ENCODE results near the gene P3R3URF. TPM values are rescaled to one million over a fixed set of nuclear protein-coding genes. Genes with fewer than 3 reads are reported as not detected.

The P3R3URF gene
- total and polyA plus RNA-seq, 4 donors = not detected

DNA sequence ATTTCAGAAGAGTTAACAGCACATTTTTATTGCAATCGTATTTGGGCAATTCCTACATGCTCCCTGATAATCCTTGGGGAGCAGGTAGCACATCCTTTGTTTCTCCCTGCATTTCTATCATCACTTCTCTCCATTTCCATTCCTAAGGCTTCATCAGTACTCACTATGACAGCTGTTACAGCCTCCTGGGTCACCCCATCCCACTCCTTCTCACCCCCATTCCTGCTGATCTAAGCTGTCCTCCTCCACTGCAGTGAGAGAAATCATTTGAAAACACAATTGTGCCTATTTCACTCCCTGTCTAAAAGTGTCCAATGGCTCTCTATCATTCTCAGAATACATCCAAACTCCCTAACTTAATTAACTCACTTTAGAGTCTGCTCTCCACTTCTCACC, 18.4 kb downstream of the P3R3URF start:
- 78 to 99% methylated on average over 1 of the region's 1 CpG for WGBS, 2 donors
- Histone ChIP-seq H3K9me3 (ENCODE audit: control insufficient read depth, low read length) (no peaks in the 10 kb centered on the region), H3K27me3 (ENCODE audit: control insufficient read depth in 1 of 2, insufficient read depth in 2 of 2, low read length in 1 of 2) (no peaks in the 10 kb centered on the region), H3K4me1 (ENCODE audit: control insufficient read depth in 1 of 2, insufficient read depth in 2 of 2, low read length in 2 of 2) (no peaks in the 10 kb centered on the region), H3K4me3 (ENCODE audit: low read length in 2 of 2) (no peak overlapping the region), H3K27ac (ENCODE audit: low read depth in 1 of 2, low read length in 2 of 2) (no peak overlapping the region), H3K36me3 (ENCODE audit: control insufficient read depth in 1 of 2, insufficient read depth in 2 of 2, low read length in 1 of 2) (no peaks in the 10 kb centered on the region)
- intact Hi-C loops (cut with DNase I) = no loop called here
- ATAC-seq (ENCODE audit: low FRiP score) (no peak), DNase-seq (no peak)

DNA sequence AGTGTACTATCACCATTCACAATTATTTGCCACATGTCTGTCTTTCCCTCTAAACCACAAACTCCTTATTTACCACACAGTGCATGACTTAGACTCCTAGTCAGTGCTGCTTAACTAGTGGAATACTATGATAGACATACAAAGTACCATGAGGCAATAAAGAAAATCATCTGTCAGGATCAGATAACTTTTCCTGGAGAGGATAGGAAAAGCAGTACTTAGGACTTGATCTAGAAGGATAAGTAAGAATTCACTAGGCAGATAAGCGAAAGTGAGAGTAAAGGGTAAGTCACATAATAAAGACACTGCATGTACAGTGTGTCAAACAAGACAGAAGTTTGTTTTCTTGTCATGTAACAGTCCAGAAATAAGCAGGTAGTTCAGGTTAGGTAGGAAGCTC, 22.6 kb downstream of the P3R3URF start:
- H3K9me3 ChIP-seq (ENCODE audit: control insufficient read depth, low read length) = no peaks in the 10 kb centered on the region
- H3K27ac ChIP-seq (ENCODE audit: low read depth in 1 of 2, low read length in 2 of 2) = no peak overlapping the region
- no peak for ATAC-seq (ENCODE audit: low FRiP score)
- no peaks in the 10 kb centered on the region for H3K27me3 ChIP-seq (ENCODE audit: control insufficient read depth in 1 of 2, insufficient read depth in 2 of 2, low read length in 1 of 2)
- H3K36me3 ChIP-seq (ENCODE audit: control insufficient read depth in 1 of 2, insufficient read depth in 2 of 2, low read length in 1 of 2) = no peaks in the 10 kb centered on the region
- H3K4me1 ChIP-seq (ENCODE audit: control insufficient read depth in 1 of 2, insufficient read depth in 2 of 2, low read length in 2 of 2) = peaks cover 0 to 1% of the 10 kb centered on the region in 2 donors
- intact Hi-C loops (cut with DNase I) = no loop called here
- no peak for DNase-seq
- WGBS, 2 donors = 96 to 98% methylated on average over 1 of the region's 1 CpG
- H3K4me3 ChIP-seq (ENCODE audit: low read length in 2 of 2) = no peak overlapping the region

DNA sequence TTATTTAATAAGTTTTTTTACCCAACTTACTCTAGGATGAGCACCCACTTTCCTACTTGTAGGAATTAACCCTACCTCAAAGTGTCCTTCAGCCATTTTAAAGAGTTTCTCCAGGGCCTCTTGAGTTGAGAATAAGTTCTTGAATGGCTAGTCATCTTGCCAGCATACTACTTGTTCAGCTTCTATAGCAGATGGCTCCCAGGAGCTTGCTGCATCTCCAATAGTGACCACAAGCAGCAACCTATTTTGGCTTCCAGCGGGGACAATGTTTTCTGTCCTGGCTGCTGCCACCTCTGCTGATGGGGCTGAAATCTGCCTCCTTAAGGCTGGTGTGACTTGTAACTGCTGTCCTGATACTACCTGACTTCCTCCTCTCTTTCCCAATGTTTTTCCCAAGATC, 23.1 kb downstream of the P3R3URF start:
- no peaks in the 10 kb centered on the region for H3K36me3 ChIP-seq (ENCODE audit: control insufficient read depth in 1 of 2, insufficient read depth in 2 of 2, low read length in 1 of 2)
- no peaks in the 10 kb centered on the region for H3K9me3 ChIP-seq (ENCODE audit: control insufficient read depth, low read length)
- ATAC-seq (ENCODE audit: low FRiP score) (no peak), DNase-seq (no peak)
- intact Hi-C loops (cut with DNase I) = no loop called here
- H3K4me3 ChIP-seq (ENCODE audit: low read length in 2 of 2) = no peak overlapping the region
- WGBS, 2 donors = 99 to 100% methylated on average over 1 of the region's 1 CpG
- no peak overlapping the region for H3K27ac ChIP-seq (ENCODE audit: low read depth in 1 of 2, low read length in 2 of 2)
- peaks cover 0 to 1% of the 10 kb centered on the region in 2 donors for H3K4me1 ChIP-seq (ENCODE audit: control insufficient read depth in 1 of 2, insufficient read depth in 2 of 2, low read length in 2 of 2)
- no peaks in the 10 kb centered on the region for H3K27me3 ChIP-seq (ENCODE audit: control insufficient read depth in 1 of 2, insufficient read depth in 2 of 2, low read length in 1 of 2)

DNA sequence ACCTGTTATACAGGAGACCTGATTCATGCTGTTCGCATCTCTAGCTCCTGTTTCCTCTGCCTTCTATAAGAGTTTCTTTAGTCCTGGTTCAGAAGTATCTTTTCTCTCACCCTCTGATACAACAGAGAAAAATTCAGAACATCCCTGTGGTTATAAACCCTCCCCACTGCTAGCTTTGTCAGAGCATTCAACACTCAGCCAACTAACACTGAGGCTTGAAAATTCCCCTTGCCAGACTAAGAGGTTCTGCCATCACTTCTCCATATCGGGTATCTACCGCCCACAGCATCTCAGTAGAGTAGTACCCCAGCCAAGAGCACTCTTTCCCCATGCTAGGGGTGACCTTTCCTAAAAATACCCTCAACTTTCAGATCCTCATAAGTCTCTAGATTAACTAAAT, 24.3 kb downstream of the P3R3URF start:
- DNase-seq (no peak), ATAC-seq (ENCODE audit: low FRiP score) (no peak)
- Histone ChIP-seq H3K36me3 (ENCODE audit: control insufficient read depth in 1 of 2, insufficient read depth in 2 of 2, low read length in 1 of 2) (no peaks in the 10 kb centered on the region), H3K27me3 (ENCODE audit: control insufficient read depth in 1 of 2, insufficient read depth in 2 of 2, low read length in 1 of 2) (no peaks in the 10 kb centered on the region), H3K9me3 (ENCODE audit: control insufficient read depth, low read length) (no peaks in the 10 kb centered on the region), H3K27ac (ENCODE audit: low read depth in 1 of 2, low read length in 2 of 2) (no peak overlapping the region), H3K4me3 (ENCODE audit: low read length in 2 of 2) (no peak overlapping the region), H3K4me1 (ENCODE audit: control insufficient read depth in 1 of 2, insufficient read depth in 2 of 2, low read length in 2 of 2) (peaks cover 0 to 1% of the 10 kb centered on the region in 2 donors)
- WGBS, 2 donors = 81% methylated on average over 3 of the region's 3 CpGs
- intact Hi-C loops (cut with DNase I) = no loop called here

DNA sequence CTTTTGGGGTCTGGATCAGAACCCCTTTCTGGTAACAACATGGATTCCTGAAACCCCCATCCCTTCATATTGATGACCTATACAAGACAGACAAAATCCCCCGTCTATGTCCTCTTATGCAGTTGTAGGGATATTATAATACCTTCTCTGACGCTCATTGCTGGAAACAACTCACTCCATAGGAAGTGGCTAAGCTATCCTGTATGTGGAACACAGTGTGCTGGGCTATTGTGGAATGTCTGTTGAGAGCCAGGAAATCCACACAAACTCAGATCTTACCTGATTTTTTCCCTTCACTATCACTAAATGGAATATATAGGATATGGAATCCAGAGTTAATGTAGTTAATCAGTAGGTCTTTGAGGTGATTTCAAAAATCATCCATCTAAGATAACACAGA, 26.2 kb downstream of the P3R3URF start:
- ATAC-seq (ENCODE audit: low FRiP score) (no peak), DNase-seq (no peak)
- H3K4me3 ChIP-seq (ENCODE audit: low read length in 2 of 2) = no peak overlapping the region
- intact Hi-C loops (cut with DNase I) = no loop called here
- H3K27me3 ChIP-seq (ENCODE audit: control insufficient read depth in 1 of 2, insufficient read depth in 2 of 2, low read length in 1 of 2) = no peaks in the 10 kb centered on the region
- peaks cover 0 to 1% of the 10 kb centered on the region in 2 donors for H3K4me1 ChIP-seq (ENCODE audit: control insufficient read depth in 1 of 2, insufficient read depth in 2 of 2, low read length in 2 of 2)
- 97% methylated on average over 2 of the region's 2 CpGs for WGBS, 2 donors
- no peak overlapping the region for H3K27ac ChIP-seq (ENCODE audit: low read depth in 1 of 2, low read length in 2 of 2)
- H3K9me3 ChIP-seq (ENCODE audit: control insufficient read depth, low read length) = no peaks in the 10 kb centered on the region
- no peaks in the 10 kb centered on the region for H3K36me3 ChIP-seq (ENCODE audit: control insufficient read depth in 1 of 2, insufficient read depth in 2 of 2, low read length in 1 of 2)

DNA sequence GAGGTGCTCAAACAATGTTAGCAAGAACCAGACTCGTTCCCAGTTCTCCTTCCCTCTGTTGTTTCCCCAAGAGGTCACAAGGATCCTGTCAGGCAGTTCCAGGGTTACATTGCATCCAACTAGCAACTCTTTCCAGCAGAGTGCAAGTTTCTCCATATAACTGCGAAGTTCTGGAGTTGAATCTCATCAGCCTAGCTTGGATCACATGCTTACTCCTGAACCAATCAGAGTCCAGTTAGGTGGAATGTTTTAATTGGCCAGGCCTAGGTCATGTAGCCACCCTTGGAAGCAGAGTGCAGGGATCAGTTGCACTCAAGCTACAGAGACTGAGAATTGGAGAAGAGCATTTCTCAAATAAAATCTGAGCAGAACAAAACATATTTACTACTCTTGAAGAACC, 28.0 kb downstream of the P3R3URF start:
- intact Hi-C loops (cut with DNase I) = no loop called here
- no peaks in the 10 kb centered on the region for H3K36me3 ChIP-seq (ENCODE audit: control insufficient read depth in 1 of 2, insufficient read depth in 2 of 2, low read length in 1 of 2)
- H3K4me1 ChIP-seq (ENCODE audit: control insufficient read depth in 1 of 2, insufficient read depth in 2 of 2, low read length in 2 of 2) = peaks cover 0 to 1% of the 10 kb centered on the region in 2 donors
- no peaks in the 10 kb centered on the region for H3K9me3 ChIP-seq (ENCODE audit: control insufficient read depth, low read length)
- no peak overlapping the region for H3K27ac ChIP-seq (ENCODE audit: low read depth in 1 of 2, low read length in 2 of 2)
- H3K4me3 ChIP-seq (ENCODE audit: low read length in 2 of 2) = no peak overlapping the region
- DNase-seq (no peak), ATAC-seq (ENCODE audit: low FRiP score) (no peak)
- WGBS, 2 donors = 11 to 18% methylated on average over 2 of the region's 2 CpGs
- no peaks in the 10 kb centered on the region for H3K27me3 ChIP-seq (ENCODE audit: control insufficient read depth in 1 of 2, insufficient read depth in 2 of 2, low read length in 1 of 2)

DNA sequence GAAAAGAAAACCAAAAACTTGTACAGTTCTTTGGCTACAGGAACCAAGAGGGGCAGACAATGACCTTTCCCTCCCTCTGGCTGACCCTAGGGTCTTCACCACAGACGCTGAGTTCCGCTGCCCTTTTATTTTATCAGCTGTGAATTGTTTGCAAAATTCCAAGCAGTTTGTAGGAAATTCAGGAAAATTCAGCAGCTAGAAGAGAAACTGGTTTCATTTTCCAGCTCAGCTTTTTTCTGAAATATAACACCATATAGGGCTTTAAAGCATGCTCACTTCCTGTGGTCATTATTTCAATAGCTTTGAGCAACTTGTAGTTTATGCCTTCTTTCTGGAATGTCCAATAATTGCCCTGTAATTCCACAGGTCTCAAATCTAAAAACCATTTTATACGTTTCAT, 38.4 kb downstream of the P3R3URF start:
- no peak overlapping the region for H3K4me3 ChIP-seq (ENCODE audit: low read length in 2 of 2)
- no peak for DNase-seq

DNA sequence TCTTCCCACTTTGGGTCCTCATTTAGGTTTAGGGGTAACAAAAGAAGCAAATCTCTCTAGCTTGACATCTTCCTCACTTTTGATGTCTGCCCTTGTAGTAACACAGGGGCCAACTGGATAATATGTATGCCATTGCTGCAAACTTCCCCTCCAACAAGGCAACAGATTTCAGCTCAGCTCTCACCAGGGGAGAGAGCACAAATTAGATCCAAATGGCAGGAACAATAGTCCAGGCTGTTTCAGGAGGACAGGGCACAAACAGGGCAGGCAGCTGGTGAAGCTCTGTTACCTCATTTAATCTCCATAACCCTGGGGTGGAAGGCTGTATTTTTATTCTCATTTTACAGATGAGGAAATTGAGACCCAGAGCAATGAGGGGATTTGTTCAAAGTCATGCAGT, 39.6 kb downstream of the P3R3URF start:
- Histone ChIP-seq H3K4me1 (ENCODE audit: control insufficient read depth in 1 of 2, insufficient read depth in 2 of 2, low read length in 2 of 2) (peaks cover 2 to 6% of the 10 kb centered on the region in 2 donors), H3K9me3 (ENCODE audit: control insufficient read depth, low read length) (no peaks in the 10 kb centered on the region), H3K27ac (ENCODE audit: low read depth in 1 of 2, low read length in 2 of 2) (no peak overlapping the region), H3K4me3 (ENCODE audit: low read length in 2 of 2) (no peak overlapping the region), H3K27me3 (ENCODE audit: control insufficient read depth in 1 of 2, insufficient read depth in 2 of 2, low read length in 1 of 2) (no peaks in the 10 kb centered on the region), H3K36me3 (ENCODE audit: control insufficient read depth in 1 of 2, insufficient read depth in 2 of 2, low read length in 1 of 2) (no peaks in the 10 kb centered on the region)
- ATAC-seq (ENCODE audit: low FRiP score) = no peak
- DNase-seq = no peak
- intact Hi-C loops (cut with DNase I) = loop anchor here in 1 of 2 donors (5.0 kb wide), 1 partner anchor 46 kb away; no protein-coding TSS in a partner anchor

More for the DNA sequence above, 38.4 kb downstream of the P3R3URF start:
- Histone ChIP-seq H3K36me3 (ENCODE audit: control insufficient read depth in 1 of 2, insufficient read depth in 2 of 2, low read length in 1 of 2) (no peaks in the 10 kb centered on the region), H3K27ac (ENCODE audit: low read depth in 1 of 2, low read length in 2 of 2) (peak overlapping the region in 1 of 2 donors; percentile 46), H3K27me3 (ENCODE audit: control insufficient read depth in 1 of 2, insufficient read depth in 2 of 2, low read length in 1 of 2) (no peaks in the 10 kb centered on the region), H3K4me1 (ENCODE audit: control insufficient read depth in 1 of 2, insufficient read depth in 2 of 2, low read length in 2 of 2) (peaks cover 2 to 6% of the 10 kb centered on the region in 2 donors), H3K9me3 (ENCODE audit: control insufficient read depth, low read length) (no peaks in the 10 kb centered on the region)
- no peak for ATAC-seq (ENCODE audit: low FRiP score)
- WGBS, 2 donors = 24 to 33% methylated on average over 3 of the region's 3 CpGs
- intact Hi-C loops (cut with DNase I) = loop anchor here in 1 of 2 donors (5.0 kb wide), 1 partner anchor 44 kb away; no protein-coding TSS in a partner anchor

DNA sequence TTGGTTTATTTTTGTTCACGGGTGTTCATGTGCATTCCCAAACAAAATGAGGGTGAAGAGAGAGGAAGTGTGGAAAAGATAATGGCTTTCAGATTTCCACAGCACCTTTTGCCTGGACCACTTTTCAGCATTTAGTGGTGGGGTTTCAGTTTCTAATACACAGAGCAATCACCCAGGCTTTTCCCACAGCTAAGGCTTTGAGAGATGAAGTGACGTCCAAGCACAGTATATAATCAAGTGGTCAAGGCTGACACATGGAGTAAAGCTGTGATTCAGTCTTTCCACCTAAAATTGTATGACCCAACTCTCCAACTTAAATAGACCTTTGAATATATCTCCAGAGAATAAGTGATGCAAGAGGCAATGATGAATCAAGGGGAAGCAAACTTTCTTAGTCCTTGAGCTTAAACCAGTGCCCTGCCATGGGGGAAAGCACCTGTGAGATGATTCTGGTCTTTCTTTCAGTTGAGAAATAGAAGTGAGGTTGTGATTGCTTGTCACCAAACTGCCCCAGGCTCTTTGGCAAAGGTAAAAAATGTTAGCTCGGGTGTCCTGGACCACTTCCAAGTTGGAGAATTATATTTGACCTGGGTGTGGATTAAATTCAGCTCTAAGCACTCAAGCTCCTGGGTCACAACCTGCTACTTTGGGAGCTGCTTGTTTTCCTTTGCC, 41.5 kb downstream of the P3R3URF start:
- intact Hi-C loops (cut with DNase I) = loop anchor here in 1 of 2 donors (5.0 kb wide), 1 partner anchor 48 kb away; no protein-coding TSS in a partner anchor
- no peak overlapping the region for H3K4me3 ChIP-seq (ENCODE audit: low read length in 2 of 2)
- H3K4me1 ChIP-seq (ENCODE audit: control insufficient read depth in 1 of 2, insufficient read depth in 2 of 2, low read length in 2 of 2) = peaks cover 2 to 6% of the 10 kb centered on the region in 2 donors
- H3K36me3 ChIP-seq (ENCODE audit: control insufficient read depth in 1 of 2, insufficient read depth in 2 of 2, low read length in 1 of 2) = no peaks in the 10 kb centered on the region
- 11 to 15% methylated on average over 3 of the region's 3 CpGs for WGBS, 2 donors
- peak overlapping the region; percentile 51 to 82 for H3K27ac ChIP-seq (ENCODE audit: low read depth in 1 of 2, low read length in 2 of 2)
- H3K27me3 ChIP-seq (ENCODE audit: control insufficient read depth in 1 of 2, insufficient read depth in 2 of 2, low read length in 1 of 2) = no peaks in the 10 kb centered on the region
- no peaks in the 10 kb centered on the region for H3K9me3 ChIP-seq (ENCODE audit: control insufficient read depth, low read length)
- no peak for DNase-seq
- ATAC-seq (ENCODE audit: low FRiP score) = no peak
